Bronchial epithelial cell (primary cell): ENCODE measurements around the gene NAXE. TPM values are rescaled to one million over a fixed set of nuclear protein-coding genes. Genes with fewer than 3 reads are reported as not detected.
"Not testable (repeated sequence)": the region's sequence is repeated elsewhere in the genome, so short reads cannot be mapped to it uniquely, and the experiment has no call there.

Source experiments
- DNase-seq: peaks from one replicate; pipeline ENCODE4 v3.0.0-alpha.2; 2010; ENCODE audit warnings: low read depth
- FAIRE-seq: peaks from 2 replicates; lab custom pipeline; 2011; peaks lifted over from hg19 to GRCh38; lab: Jason Lieb, UNC
- H3K27me3 ChIP-seq: 2 replicates; pipeline ENCODE4 v1.5.1; 2011; ENCODE audit warnings: low read length; ENCODE audit not compliant: control insufficient read depth, insufficient read depth
- H3K36me3 ChIP-seq: 2 replicates; pipeline ENCODE4 v1.5.1; 2011; ENCODE audit warnings: low read length; ENCODE audit not compliant: control insufficient read depth, insufficient read depth
- H3K4me3 ChIP-seq: 2 replicates; pipeline ENCODE4 v1.5.1; 2011; ENCODE audit warnings: mild to moderate bottlenecking, low read depth, low read length, control low read depth
- total RNA-seq: library from RNA; depleted of rRNA; stranded (reverse); fragments of >200 nt; gene quantifications from 2 replicates; pipeline ENCODE4 v1.2.1, GENCODE V29; 2014
- TF ChIP-seq, protein P1 (sequence below): IDR thresholded peaks from 2 replicates; pipeline ENCODE4 v1.5.1; 2011; ENCODE audit warnings: mild to moderate bottlenecking, moderate library complexity, low read length, control low read depth, inconsistent platforms; ENCODE audit not compliant: insufficient read depth, severe bottlenecking

The NAXE gene
- total RNA-seq, 1 donor from 2014 or later = 142 TPM

DNA sequence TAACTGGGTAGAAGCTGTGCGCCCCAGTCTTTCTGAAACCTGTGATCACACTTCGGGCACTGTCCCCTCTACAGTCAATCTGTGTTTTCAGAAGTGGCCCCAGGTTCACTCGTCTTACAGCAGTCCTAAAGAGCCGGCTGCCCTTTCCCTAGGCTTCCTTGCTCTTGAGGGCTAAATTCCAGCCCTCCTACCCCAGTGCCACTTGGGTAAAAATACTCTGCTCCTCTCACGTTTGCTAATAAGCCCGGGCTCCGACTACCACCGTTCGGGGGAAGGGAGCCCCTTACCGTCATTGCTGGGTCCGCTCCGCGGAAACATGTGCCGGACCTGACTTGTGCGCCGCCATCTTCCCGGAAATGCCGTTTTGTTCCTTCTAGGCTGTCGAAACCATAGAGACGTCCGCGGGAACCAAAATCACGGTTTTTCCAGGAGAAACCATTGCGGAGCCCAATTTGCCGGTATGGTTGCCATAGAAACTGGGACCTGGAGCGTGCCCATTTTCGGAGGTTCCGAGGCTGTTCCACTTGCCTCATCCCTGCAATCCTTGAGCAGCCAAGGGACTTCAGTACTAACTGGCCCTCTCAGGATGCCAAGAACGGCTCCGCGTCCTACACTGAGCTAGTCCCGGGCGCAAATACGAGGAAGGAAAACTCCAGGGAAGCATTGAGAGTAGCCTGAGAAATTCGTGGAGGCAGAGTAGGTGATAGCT, 9.7 kb downstream of the NAXE start, which contains the start of gene GPATCH4:
GPATCH4 (minus strand) TSS at position 358 of the 709 bp plus-strand sequence.
- FAIRE-seq (no peak), DNase-seq (peak; percentile 63)
- TF ChIP-seq, protein P1, sequence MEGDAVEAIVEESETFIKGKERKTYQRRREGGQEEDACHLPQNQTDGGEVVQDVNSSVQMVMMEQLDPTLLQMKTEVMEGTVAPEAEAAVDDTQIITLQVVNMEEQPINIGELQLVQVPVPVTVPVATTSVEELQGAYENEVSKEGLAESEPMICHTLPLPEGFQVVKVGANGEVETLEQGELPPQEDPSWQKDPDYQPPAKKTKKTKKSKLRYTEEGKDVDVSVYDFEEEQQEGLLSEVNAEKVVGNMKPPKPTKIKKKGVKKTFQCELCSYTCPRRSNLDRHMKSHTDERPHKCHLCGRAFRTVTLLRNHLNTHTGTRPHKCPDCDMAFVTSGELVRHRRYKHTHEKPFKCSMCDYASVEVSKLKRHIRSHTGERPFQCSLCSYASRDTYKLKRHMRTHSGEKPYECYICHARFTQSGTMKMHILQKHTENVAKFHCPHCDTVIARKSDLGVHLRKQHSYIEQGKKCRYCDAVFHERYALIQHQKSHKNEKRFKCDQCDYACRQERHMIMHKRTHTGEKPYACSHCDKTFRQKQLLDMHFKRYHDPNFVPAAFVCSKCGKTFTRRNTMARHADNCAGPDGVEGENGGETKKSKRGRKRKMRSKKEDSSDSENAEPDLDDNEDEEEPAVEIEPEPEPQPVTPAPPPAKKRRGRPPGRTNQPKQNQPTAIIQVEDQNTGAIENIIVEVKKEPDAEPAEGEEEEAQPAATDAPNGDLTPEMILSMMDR = no peak
- Histone ChIP-seq H3K4me3 (peak within 1 kb of the TSS; percentile 65), H3K36me3 (peaks cover 8% of the 10 kb centered on the region), H3K27me3 (no peaks in the 10 kb centered on the region)

DNA sequence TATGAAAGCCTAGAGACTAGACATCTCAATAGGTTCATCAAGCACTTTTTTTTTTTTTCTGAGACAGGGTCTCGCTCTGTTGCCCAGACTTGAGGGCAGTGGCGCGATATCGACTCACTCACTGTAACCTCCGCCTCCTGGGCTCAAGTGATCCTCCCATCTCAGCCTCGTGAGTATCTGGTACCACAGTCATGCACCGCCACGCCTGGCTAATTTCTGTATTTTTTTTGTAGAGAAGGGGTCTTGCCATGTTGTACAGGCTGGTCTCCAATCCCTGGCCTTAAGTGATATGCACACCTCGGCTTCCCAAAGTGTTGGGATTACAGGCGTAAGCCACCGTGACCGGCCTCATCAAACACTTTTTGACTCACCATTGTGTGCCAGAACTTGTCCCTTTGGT, 10.3 kb downstream of the NAXE start:
- H3K36me3 ChIP-seq = peaks cover 5% of the 10 kb centered on the region
- TF ChIP-seq, protein P1 = no peak
- H3K27me3 ChIP-seq = no peaks in the 10 kb centered on the region
- no peak for FAIRE-seq
- peak overlapping the region; percentile 65 for H3K4me3 ChIP-seq
- peak; percentile 29 for DNase-seq

DNA sequence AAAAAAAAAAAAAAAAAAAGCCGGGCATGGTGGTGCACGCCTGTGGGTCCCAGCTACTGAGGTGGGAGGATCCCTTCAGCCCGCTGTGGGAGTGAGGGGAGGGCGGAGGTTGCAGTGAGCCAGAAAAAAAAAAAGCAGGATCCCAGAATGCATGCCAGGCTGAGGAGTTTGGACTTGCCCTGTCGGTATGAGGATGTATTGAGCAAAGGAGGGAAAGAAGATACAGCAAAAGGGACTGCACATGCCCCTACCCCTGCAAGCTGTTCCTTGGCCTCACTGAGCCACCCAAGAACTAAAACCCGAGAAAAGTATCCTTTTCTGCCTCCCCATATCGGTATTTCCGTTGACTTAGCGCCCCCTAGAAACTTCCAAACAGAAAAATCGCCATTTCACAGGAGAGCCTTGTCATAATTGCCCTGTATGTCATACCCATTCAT, 11.0 kb downstream of the NAXE start:
- TF ChIP-seq, protein P1 = peak; percentile 18
- no peaks in the 10 kb centered on the region for H3K27me3 ChIP-seq
- DNase-seq (peak; percentile 88), FAIRE-seq (no peak)
- H3K36me3 ChIP-seq = peaks cover 4% of the 10 kb centered on the region
- no peak overlapping the region for H3K4me3 ChIP-seq

DNA sequence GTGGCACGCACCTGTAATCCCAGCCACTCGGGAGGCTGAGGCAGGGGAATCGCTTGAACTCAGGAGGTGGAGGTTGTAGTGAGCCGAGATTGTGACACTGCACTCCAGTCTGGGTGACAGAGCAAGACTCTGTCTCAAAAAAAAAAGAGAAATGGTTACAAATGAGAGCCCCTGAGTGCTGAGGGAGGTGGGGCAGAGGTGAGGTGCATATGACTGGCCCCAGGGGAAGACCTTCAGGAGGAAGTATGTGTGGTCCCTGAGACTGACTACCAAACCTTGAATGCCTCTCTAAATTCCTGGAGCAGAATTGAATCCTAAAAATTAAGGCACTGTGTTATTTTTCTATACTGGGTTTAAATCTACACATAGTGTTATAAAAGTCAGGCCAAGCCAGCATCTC, 15.8 kb downstream of the NAXE start:
- not testable (repeated sequence) for FAIRE-seq, DNase-seq, H3K4me3 ChIP-seq, H3K27me3 ChIP-seq, H3K36me3 ChIP-seq

DNA sequence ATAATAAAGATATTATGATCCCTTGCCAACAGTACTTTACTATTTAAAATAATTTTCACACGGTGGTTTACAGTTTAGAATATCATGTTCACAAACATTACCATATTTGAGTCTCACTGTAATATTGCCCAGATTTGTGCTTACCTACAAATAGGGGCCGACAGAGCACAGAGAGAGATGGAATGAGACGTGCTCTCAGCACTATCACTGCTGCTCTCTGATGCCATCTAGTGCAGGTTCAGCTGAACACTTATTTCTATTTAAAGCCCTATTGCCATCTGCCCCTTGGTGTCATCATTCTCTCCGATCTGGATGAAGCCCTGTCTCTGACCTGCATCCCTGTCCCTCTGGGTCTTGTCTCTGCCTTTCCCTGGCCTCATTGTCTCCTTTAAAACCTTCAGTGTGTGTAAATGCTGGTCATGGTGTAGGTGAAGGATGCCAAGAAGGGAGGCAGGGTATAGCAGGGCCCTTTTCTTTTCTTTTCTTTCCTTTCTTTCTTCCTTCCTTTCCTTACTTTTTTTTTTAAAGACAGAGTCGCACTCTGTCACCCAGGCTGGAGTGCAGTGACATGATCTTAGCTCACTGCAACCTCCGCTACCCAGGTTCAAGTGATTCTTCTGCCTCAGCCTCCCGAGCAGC, 16.6 kb downstream of the NAXE start:
- Histone ChIP-seq H3K27me3 (no peaks in the 10 kb centered on the region), H3K36me3 (no peaks in the 10 kb centered on the region), H3K4me3 (no peak overlapping the region)
- FAIRE-seq (no peak), DNase-seq (peak; percentile 75)
- TF ChIP-seq, protein P1 = peak; percentile 88

DNA sequence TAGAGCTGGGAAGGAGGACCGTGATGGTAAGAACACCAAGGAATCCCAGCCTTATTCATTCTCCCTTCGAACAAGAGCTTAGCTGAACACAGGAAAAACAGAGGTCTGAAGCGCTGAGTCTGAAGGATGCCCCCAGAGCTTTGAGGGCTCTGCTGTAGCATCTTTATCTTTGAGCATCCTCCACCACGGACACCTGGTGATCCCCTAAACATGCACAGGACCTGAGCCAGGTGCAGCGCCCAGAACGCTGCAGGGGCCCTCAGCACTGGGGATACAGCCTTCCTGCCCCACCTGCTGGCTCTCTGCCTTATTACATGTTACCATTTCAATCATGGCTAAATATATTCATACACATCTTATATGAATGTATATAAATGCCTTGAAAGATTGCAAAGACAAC, 17.4 kb downstream of the NAXE start:
- Histone ChIP-seq H3K27me3 (no peaks in the 10 kb centered on the region), H3K36me3 (no peaks in the 10 kb centered on the region), H3K4me3 (no peak overlapping the region)
- TF ChIP-seq, protein P1 = peak; percentile 70
- FAIRE-seq (no peak), DNase-seq (peak; percentile 40)

DNA sequence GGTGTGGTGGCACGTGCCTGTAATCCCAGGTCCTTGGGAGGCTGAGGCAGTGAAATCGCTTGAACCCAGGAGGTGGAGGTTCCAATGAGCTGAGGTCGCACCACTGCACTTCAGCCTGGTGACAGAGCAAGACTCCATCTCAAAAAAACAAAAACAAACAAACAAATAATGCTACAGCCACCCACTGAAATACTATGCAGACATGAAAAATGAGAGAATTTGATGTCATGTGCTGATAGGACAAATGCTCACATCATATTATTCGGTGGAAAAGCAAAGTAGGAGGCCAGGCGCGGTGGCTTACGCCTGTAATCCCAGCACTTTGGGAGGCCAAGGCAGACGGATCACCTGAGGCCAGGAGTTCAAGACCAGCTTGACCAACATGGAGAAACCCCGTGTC, 18.5 kb downstream of the NAXE start:
- not testable (repeated sequence) for H3K36me3 ChIP-seq, DNase-seq, H3K27me3 ChIP-seq, FAIRE-seq, H3K4me3 ChIP-seq
